Limb (tissue), 2 donors: ENCODE data around the gene PCGF3.
A peak's percentile ranks its signal among the peaks of the same experiment; 100 is the strongest.

Experiments used
- DNase-seq, 2 donors: peaks; one replicate each; pipeline ENCODE4 v3.0.0-alpha.2; 2016; ENCODE audit errors: extremely low spot score in 2 of 2

PCGF3 gene

GRCh38 chr4:780716-781492 is 75.3 kb downstream of the PCGF3 start:
- peak in 1 of 2 donors; percentile 61 for DNase-seq

DNA sequence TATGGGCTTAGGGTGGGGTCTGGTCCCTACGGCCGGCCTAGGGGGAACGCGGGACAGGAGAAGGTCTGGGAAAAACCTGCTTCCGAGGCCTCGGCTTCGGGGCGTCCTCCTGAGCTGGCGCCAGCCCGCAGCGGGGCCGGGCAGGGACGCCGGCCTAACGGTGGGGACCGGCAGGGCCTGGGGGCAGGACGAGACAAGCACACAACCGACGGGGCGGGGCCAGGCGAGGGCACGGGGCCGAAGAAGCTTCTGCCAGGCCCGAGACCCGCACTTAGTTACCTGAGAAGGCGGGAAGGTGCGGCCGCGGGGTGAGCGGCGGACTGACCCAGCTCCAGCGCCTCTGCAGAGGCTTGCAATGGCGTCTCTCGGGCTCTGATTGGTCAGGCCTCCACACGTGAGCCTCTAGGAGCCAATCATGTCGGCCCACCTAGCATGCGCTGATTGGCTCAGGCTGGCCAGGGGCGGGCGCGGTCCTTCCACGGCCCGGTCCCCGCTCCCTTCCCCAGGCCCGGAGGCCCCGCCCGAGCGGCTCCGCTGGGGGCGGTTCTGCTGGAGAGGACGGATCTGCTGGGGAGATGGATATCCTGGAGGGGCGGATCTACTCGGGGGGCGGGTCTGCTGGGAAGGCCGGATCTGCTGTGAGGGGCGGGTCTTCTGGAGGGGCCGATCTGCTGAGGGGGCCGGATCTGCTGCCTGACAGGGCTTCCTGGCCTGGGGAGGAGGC is 76.0 kb downstream of the PCGF3 start:
- peak; percentile 99 to 100 for DNase-seq

GRCh38 chr4:784401-785331 is 79.0 kb downstream of the PCGF3 start:
- peak in 1 of 2 donors; percentile 32 for DNase-seq

- no peak for DNase-seq
Measured at GRCh38 chr4:785332-786073, 79.9 kb downstream of the PCGF3 start.

DNA sequence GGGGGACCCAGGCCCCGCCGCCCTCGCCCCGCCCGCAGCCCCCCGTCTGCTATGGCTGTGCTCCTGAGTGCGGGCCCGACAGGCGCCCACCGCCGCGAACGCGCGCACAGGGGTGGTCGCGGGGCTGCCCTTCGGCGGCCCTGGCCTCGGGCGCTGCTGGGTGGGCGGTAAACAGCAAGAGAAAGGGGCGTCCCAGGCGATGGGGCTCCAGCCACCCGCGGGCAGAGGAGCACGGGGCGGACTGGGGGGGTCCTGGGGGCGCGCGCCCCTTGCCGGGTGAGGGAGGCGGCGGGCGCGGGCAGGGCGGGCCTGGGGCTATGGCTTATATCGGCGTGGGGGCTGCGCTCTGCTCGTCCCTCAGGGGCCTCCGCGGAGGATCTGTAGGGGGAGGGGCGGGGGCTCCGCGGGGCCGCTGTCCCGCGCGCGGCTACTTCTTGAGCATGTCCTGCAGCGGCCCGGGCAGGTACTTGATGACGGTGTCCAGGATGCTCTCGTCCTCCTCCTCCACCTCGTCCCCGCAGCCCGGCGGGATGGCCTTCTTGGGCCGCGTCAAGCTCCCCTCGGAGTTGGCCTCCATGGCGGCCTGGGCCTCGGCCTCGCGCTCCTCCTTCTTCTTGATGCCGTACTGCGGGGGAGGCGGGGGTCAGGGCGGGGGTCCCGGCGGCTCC is 80.6 kb downstream of the PCGF3 start:
- no peak for DNase-seq

DNA sequence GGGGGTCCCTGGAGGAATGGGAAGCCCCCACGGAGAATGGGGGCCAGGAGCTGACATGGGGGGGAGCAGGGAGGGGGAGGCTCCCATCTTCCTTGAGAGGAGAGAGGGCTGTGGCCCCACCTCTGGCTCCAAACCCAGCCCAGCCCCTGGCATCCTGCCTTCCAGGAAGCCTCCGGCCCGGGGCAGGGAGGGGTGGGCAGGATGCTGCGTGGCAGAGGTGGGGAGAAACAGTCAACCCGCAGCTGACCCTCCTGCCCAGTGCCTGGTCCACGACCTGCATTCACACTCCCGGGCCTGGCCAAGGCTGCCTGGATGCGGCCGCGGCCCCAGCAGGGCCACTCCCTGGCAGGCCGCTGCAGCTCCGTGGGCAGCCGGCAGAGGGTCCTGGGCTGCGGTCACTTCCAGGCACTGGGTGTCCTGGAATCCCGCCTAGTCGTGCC is 81.2 kb downstream of the PCGF3 start:
- DNase-seq: no peak

DNA sequence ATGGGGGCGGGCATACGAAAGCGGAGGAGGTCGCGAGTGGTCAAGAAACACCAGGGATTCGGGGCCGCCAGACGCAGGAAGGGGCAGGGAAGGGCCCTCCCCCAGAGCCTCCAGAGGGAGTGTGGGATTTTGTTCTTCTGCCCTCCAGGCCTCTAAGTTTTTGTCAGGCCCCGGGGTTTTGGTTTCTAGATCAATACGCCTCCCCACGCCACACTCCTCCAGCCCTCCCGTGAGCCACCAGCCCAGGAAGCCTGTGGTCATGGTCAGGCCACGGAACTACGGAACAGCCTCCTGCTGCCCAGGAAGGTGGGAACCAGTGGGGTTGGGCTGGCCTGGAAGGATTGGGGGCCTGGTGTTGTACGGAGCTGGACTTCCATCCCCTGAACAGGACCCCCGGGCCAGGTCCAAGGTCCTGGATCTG is 81.9 kb downstream of the PCGF3 start:
- DNase-seq: no peak

GRCh38 chr4:788006-788635 is 82.5 kb downstream of the PCGF3 start:
- no peak for DNase-seq

GRCh38 chr4:788636-789297 is 83.1 kb downstream of the PCGF3 start:
- no peak for DNase-seq

DNA sequence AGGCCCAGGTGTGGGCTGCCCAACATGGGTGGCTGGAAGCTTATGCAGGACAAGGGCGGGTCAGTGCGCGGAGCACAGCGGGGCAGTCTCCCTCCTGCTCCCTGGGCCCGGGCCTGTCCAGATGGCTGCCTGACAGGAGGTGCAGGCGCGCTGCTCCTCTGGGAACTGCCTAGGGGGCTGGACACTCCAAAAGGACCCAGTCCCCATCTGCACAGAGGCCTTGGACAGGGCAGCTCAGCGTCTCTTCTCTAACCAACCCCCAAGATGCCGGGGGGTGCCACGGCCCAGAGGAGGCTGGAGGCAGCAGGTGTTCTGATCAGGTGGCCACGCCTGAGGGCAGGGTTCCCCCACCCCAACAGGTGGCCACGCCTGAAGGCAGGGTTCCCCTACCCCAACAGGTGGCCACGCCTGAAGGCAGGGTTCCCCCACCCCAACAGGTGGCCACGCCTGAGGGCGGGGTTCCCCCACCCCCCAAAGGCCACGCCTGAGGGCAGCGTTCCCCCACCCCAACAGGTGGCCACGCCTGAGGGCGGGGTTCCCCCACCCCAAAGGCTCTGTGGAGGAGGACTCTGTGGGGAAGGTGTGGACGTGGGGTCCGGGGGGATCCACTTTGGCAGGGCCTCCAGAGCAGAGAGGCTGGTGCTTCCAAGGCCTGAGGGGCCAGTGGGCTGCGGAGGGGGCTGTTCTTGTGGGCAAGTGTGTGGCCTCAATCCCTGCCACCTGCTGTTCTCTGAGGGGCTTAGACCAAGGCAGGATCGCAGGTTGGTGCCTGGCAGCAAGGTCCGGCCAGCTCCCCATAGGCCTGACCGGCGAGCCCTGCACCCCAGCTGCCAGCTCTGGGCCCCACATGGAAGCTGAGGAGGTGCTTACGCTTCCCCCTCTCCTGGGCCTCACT is 84.2 kb downstream of the PCGF3 start:
- DNase-seq: no peak

GRCh38 chr4:790466-790820 is 84.8 kb downstream of the PCGF3 start:
- DNase-seq: no peak

GRCh38 chr4:791252-791897 is 85.7 kb downstream of the PCGF3 start:
- no peak for DNase-seq

GRCh38 chr4:791898-792625 is 86.4 kb downstream of the PCGF3 start:
- DNase-seq: peak; percentile 48 to 77

DNA sequence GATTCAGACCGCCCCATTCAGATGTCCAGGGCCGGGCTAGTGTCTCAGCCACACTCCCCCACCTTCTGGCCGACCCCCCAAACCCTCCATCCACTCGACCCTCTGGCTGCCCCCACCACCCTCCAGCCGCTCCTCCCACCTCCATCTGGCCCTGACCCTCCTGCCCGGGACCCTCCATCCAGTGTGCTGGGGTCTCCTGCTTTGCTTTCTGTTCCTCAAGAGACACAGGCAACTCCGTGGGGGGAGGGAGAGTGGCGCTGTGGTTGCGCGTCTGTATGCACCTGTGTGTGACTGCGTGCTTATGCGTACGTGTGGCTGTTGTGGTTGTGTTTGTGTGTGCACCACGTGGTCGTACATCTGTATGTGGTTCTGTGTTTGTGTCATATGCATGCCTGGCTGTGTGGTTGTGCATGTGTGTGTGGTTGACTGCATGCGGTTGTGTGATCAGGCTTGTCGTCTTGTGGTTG is 87.0 kb downstream of the PCGF3 start:
- DNase-seq: no peak

GRCh38 chr4:793093-793861 is 87.6 kb downstream of the PCGF3 start:
- no peak for DNase-seq

GRCh38 chr4:793941-794621 is 88.4 kb downstream of the PCGF3 start:
- DNase-seq: no peak
